BJ (cell line): ENCODE results near the gene CD36. TPM values are rescaled to one million over a fixed set of nuclear protein-coding genes. Genes with fewer than 3 reads are reported as not detected.

Experiments used
- CTCF ChIA-PET: fragments of 350-600 bp; formaldehyde crosslinking; extraction: SDS; loops from one replicate; lab custom pipeline; 2021; ENCODE audit warnings: antibody characterized with exemption, inconsistent platforms; lab: Yijun Ruan, JAX
- POLR2A ChIA-PET: fragments of 300-600 bp; sonication (Branson Sonifier 250); formaldehyde crosslinking; extraction: SDS; loops from one replicate; lab custom pipeline; 2021; ENCODE audit warnings: antibody characterized with exemption; lab: Charles Lee
- DNase-seq: peaks from one replicate; pipeline ENCODE4 v3.0.0-alpha.2; 2011; ENCODE audit warnings: low read depth
- H3K27me3 ChIP-seq: 2 replicates; pipeline ENCODE4 v1.6.0; 2011; ENCODE audit warnings: low read length; ENCODE audit not compliant: control insufficient read depth, insufficient read depth
- H3K36me3 ChIP-seq: 2 replicates; pipeline ENCODE4 v1.5.1; 2011; ENCODE audit warnings: low read length; ENCODE audit not compliant: control insufficient read depth, insufficient read depth
- H3K4me3 ChIP-seq: 2 replicates; pipeline ENCODE4 v1.5.1; 2011; ENCODE audit warnings: low read depth, mild to moderate bottlenecking, control low read depth, low read length
- polyA plus RNA-seq: library from polyadenylated mRNA; depleted of rRNA; stranded (reverse); fragments of >200 nt; gene quantifications from 2 replicates; pipeline ENCODE4 v1.2.3, GENCODE V29; 2011
- TF ChIP-seq, protein P1 (sequence below): IDR thresholded peaks from 2 replicates; pipeline ENCODE4 v1.5.1; 2011; ENCODE audit warnings: low read depth, mild to moderate bottlenecking, control low read depth, inconsistent platforms, low read length, moderate library complexity; ENCODE audit not compliant: insufficient read depth

The CD36 gene
- polyA plus RNA-seq, 1 experiment = 0.34 TPM

DNA sequence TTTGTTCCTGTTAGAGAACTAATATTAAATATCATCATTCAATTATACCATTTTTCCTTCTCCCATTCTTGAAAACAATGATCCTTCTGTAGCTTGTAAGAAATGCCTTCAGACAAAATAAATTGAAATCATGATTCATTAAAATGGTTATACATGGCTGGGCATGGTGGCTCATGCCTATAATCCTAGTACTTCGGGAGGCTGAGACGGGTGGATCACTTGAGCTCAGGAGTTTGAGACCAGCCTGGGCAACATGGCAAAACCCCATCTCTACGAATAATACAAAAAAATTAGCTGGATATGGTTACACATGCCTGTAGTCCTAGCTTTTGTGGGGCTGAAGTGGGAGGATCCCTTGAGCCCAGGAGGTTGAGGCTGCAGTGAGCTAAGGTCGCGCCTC is 13.0 kb downstream of the CD36 start:
- TF ChIP-seq, protein P1, sequence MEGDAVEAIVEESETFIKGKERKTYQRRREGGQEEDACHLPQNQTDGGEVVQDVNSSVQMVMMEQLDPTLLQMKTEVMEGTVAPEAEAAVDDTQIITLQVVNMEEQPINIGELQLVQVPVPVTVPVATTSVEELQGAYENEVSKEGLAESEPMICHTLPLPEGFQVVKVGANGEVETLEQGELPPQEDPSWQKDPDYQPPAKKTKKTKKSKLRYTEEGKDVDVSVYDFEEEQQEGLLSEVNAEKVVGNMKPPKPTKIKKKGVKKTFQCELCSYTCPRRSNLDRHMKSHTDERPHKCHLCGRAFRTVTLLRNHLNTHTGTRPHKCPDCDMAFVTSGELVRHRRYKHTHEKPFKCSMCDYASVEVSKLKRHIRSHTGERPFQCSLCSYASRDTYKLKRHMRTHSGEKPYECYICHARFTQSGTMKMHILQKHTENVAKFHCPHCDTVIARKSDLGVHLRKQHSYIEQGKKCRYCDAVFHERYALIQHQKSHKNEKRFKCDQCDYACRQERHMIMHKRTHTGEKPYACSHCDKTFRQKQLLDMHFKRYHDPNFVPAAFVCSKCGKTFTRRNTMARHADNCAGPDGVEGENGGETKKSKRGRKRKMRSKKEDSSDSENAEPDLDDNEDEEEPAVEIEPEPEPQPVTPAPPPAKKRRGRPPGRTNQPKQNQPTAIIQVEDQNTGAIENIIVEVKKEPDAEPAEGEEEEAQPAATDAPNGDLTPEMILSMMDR = no peak
- ChIA-PET POLR2A (no interaction called here), CTCF (interaction anchor here (1.2 to 1.9 kb wide), 2 partner anchors 10 to 223 kb away, joined by 4 to 9 read pairs; no protein-coding TSS in a partner anchor)
- DNase-seq = no peak
- Histone ChIP-seq H3K4me3 (no peak overlapping the region), H3K36me3 (no peaks in the 10 kb centered on the region), H3K27me3 (no peaks in the 10 kb centered on the region)

- no peak overlapping the region for H3K4me3 ChIP-seq
- ChIA-PET CTCF (no interaction called here), POLR2A (no interaction called here)
- no peaks in the 10 kb centered on the region for H3K36me3 ChIP-seq
- H3K27me3 ChIP-seq = no peaks in the 10 kb centered on the region
- DNase-seq = no peak
- TF ChIP-seq, protein P1 = no peak
These were observed 14.8 kb downstream of the CD36 start for GRCh38 chr7:80653244-80653643.

DNA sequence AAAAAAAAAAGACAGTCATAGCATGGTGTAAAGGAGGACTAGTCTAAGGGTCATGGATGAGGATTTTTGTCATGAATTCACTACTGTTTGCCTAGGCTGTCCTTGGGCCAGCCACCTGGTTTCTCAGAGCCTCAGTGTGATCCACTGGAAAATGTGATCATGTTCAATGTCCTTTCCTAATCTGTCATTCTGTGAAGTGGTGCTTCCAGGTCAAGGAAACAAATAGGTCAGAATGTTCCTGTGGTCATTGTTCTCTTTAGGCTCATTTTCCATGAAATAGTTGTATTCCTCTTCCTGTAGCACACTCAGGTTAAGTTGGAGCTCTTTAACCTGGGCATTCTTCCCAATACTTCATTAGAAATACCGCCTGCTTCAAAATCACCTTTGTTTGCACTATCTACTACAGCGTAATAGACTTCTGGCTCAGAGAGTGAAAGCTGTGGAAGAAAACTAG is 16.5 kb downstream of the CD36 start:
- Histone ChIP-seq H3K27me3 (no peaks in the 10 kb centered on the region), H3K36me3 (no peaks in the 10 kb centered on the region), H3K4me3 (no peak overlapping the region)
- ChIA-PET CTCF (interaction anchor here (1.6 kb wide), 1 partner anchor 226 kb away, joined by 3 read pairs; no protein-coding TSS in a partner anchor), POLR2A (no interaction called here)
- TF ChIP-seq, protein P1 = no peak
- no peak for DNase-seq

DNA sequence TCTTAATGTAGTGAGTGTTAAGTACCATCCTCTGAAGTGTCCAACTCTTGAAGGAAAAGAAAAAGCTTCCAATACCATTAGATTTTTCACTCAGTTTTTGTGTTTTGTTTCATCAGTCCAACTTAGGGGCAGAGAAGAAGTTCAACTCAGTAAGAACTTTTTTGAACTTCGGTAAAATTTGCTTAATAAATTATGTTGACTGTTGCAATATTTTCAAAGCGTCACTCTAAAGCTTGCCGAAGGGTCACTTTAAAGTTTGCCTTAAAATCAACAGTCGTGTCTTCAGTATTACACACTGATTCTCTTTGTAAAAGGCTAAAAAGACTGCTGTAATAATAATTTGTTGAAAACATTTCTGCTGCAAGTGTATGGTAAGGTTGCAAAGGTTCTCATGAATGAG is 17.6 kb downstream of the CD36 start:
- ChIA-PET POLR2A (no interaction called here), CTCF (interaction anchor here (1.6 kb wide), 1 partner anchor 227 kb away, joined by 3 read pairs; no protein-coding TSS in a partner anchor)
- TF ChIP-seq, protein P1 = no peak

GRCh38 chr7:80659120-80660055 is 20.9 kb downstream of the CD36 start:
- POLR2A ChIA-PET = no interaction called here
- Histone ChIP-seq H3K36me3 (no peaks in the 10 kb centered on the region), H3K4me3 (no peak overlapping the region), H3K27me3 (no peaks in the 10 kb centered on the region)
- TF ChIP-seq, protein P1 = peak; percentile 49
- CTCF ChIA-PET = interaction anchor here (0.7 to 1.7 kb wide), 14 partner anchors 8 to 571 kb away, joined by 3 to 19 read pairs (median 4); no protein-coding TSS in a partner anchor
- peak; percentile 19 for DNase-seq

More for the DNA sequence above, 17.6 kb downstream of the CD36 start:
- DNase-seq = no peak
- no peaks in the 10 kb centered on the region for H3K27me3 ChIP-seq
- H3K36me3 ChIP-seq = no peaks in the 10 kb centered on the region
- no peak overlapping the region for H3K4me3 ChIP-seq
